Stimulated activated CD8-positive, alpha-beta memory T cell treated with anti-CD3 and anti-CD28 coated beads, Interleukin-15, amount 100 ng/mL, for 24 hours (primary cell): ENCODE data around the gene SMIM36.
A peak's percentile ranks its signal among the peaks of the same experiment; 100 is the strongest.
"Not testable (repeated sequence)": the region's sequence is repeated elsewhere in the genome, so short reads cannot be mapped to it uniquely, and the experiment has no call there.

Source experiments
- DNase-seq: peaks from one replicate; pipeline ENCODE4 v3.0.0-alpha.2; 2020; ENCODE audit warnings: low read depth

The SMIM36 gene

DNA sequence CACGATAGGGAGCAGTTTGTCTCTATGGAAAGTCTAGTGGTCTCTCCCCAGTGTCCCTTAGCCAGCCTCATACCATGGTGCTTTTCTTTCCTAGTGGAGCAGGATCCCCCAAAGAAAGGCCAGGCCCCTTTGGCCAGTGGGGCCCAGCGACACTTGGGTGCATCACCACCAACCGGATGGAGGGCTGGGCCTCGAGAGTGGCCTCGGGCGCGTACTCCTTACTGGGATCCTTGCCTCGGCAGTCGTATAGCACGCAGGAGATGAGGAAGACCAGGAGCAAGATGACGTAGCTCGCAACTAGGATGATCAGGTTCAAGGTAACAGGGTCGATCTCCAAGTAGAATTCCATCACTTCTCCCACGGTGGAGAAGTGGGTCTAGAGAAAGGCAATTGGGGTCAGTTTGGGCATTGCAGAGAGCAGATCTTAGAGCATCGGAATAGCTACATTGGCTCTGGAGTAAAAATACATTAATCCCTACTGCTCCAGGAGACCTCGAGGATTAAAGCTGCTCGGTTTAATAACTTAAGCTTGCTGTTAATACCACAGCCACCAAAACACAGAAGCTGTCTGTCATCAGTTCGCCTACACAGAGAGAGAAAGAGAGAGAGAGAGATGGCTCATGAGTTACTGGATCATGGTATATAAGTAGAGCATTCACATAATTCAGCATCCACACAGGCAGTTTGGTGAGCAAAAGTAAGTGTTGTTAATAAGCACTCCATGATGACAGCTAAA, at the start of gene SMIM36:
Gene SMIM36 (minus strand): TSS at position 467 of the 736 bp plus-strand sequence.
- no peak for DNase-seq

DNA sequence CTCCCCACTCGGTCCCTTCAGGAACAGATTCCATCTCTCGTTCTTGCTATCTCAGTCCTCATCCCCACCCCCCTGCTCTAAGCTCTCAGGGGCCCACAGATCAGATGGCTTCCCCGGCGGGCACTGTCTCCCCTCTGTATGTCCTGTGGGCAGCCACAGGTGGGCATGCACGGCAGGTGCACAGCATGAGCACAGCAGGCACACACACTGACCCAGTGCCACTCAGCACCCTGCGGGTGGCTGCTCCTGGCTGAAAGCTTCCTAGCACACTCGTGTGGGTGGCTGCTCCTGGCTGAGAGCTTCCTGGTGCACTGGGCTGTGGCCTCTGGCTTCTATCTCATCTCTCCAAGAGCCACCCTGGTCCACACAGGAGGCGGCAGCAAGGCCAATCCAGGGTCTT, 44.5 kb upstream of the SMIM36 start:
- no peak for DNase-seq

DNA sequence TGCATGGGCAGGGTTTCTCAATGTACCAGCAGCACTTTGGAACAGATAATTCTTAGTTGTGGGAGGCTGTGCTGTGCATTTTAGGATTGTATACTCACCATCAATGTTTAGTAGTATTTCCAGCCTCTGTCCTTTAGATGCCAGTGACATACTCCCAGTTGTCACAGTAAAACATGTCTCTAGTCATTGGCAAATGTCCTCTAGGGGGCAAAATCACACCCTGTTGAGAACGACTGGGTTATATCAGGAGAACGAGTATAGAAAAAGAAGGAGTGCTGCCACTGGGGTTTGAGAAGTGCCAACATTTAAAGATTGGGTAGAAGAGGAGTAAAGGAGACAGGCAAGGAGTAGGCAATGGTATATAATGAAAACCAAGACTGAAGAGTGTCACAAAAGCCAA, 37.9 kb upstream of the SMIM36 start:
- no peak for DNase-seq

DNA sequence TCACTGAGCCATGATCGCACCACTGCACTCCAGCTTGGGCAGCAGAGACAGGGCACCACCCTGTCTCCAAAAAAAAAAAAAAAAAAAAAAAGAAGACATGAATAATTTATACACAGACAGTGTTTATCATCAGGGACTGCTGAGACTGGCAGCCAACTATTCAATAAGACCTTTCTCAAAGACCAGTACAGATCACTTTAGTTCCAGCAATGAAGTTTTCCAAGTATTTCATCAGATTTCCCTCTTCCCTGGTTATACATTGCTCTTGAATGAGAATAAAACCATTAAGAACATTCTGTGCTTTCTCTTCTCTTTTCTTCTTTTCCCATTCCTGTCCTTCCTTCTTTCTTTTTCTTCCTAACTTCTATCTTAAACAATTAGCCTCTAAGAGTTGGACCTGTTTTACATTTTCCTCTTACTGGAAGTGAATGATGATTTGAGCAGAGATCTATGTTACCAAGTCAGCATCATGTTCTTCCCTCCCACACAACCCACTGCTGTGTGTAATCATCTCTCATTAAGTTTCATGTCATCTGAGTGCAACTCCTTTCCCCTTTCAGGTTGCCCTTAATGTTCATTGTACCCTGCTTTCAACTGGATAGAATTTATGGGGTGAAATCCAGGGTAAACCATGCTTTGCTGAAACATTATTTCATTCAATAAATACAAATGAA, 35.9 kb upstream of the SMIM36 start:
- no peak for DNase-seq

DNA sequence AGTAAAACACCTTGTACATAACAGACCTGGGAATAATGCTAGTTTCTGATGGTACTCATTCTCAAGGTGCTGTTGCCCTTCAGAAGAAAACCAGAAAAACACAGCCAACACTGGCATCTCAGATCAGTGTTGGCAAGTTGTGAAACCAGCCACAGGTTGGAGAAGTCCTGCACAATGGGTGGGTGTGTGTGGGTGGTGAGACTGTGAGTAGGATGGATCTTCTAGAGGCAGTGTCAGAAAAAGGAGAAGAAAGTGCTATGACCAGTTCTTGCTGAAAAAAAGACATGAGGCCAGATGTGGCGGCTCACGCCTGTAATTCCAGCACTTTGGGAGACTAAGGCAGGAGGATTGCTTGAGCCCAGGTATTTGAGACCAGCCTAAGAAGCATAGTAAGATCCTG, 35.2 kb upstream of the SMIM36 start:
- no peak for DNase-seq

DNA sequence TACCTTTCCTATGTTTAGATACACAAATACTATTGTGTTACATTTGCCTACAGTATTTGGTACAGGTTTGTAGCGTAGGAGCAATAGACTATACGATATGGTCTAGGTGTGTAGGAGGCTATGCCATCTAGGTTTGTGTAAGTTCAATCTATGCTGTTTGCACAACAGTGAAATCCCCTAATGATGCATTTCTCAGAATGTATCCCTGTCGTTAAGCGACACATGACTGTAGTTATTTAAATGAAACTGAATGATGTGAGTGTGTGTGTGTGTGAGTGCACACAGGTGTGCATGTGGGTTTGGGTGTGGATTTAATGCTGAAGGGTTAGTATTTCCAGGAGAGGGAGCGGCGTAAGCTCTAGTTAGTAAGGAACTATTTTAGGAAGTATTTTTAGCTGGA, 34.6 kb upstream of the SMIM36 start:
- no peak for DNase-seq

DNA sequence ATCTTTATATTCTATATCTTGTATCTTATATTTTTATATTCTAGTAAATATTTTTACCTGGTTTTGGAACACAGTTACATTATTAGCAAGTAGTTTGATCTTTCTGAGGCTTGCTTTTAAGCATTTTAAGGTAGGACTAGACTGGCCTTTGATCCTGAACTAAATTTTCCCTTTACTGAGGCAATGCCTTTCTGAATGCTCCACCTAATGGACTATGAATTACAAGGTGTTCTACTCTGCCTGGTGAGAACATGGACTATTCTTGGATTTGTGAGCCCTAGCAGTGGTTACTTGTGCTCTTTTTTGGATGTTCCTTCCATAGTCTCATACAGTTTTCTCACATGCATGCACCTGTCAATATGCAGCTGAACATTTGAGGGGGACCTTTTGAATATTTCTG, 32.5 kb upstream of the SMIM36 start:
- no peak for DNase-seq

DNA sequence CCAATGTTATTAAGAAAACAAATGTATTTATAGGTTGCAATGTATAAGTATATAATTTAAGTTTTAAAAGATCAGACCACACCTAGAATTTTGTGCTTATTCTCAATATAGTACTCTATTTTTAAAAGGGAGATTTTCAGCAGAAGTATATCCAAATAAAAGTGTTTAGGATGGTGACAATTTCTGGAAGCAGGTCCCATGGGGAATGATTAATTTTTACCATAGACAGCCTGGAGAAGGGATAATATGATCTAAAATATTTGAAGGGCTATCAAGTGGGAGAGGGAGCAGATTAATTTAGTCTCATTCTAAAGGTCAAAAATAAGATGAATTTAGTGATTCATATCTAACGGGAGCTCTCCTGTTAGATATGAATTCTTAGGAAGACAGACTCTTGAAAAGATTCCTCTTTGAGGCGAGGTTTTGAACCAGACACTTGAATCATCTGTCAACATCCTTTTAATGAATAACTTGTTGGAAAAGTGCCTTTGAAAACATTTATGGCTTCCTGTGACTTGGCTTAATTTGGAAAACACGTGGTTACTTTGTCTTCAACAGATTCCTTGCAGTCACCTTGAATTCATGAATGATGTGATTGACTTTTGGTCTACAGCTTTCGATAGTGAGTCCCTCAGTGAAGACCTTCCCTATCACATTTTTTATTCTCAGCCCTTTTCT, 29.3 kb upstream of the SMIM36 start:
- DNase-seq, result no peak

DNA sequence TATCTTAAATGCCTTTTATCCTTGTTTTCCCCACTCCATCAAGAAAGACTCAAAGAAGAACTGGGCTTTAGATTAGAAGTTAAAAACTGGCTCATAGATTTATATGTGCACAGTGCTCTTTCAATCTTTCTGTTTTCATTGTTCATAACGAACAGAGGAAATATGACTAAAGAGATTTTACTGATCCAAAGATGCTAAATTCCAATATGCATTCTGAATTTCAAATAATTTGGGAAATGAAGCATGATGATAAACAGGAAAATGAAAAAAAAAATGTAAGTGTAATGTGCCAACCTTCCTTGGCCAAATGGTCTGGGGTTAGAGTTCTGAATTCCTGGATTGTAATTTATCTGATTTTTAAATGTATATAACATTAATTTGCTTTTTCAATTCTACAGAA, 25.0 kb upstream of the SMIM36 start:
- DNase-seq, result no peak

DNA sequence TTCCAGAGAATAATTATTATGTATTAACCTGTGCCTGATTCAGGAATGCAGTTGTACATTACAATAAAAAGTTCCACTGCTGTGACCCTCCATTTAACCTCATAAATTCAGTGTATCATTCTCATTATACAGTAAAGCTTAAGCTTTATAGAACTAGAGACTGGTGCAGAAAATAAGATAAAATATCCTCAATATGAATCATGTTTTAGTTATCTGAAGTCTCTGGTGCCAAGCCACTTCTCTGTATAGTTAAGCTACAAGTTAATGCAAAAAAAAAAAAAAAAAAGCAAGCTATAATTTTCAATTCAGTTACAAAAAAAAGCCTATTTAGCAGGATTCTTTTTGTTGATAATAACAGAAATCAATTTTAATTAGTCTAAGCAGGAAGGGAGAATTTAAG, 22.4 kb upstream of the SMIM36 start:
- DNase-seq, result no peak

DNA sequence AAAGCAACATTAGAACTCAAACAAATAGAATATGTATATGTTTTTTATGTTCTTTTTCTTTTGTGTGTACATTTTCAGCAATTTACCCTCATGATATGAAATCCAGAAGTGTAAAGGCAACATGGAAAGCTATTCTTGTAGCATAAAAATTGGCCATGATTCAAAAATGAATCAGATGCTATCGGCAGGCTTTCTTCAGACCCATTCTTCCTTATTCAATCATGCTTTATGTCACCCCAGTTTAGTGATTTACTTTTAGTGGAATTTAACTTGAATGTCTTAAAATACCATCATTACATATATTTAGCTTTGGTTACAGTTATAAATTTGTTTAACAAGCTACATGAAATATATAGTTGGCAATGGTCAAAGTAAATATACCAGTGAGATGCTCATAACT, 21.4 kb upstream of the SMIM36 start:
- DNase-seq, result no peak

DNA sequence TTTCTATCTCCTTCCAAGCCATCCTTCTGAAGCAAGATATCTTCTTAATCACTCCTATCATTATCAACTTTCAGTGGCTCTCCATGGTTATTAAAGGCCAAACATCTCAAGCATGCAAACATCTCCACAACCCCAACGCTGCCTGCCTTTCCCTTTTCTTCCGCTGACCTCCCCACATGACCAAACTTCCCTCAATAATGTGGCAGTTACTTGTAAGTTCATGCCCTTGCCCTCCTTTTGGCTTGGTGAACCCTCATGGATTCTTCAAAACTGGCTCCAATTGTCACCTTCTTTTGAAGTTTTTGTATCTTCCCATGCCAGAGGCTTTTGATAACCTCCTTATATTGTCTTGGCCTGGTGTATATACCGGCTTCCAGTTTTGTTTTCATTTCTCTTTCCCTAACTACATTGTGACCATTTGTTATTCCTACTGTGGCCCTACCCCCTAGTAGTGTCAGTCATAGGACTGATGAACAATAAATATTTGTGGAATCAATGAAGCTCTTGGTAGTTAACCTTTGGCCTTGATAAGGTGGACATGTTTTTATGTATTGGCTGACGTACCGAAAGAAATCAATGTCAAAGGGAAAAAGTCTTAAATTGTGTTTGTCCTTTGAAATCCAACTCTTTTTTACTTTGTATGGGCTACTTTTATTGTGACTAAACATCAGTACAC, 19.9 kb upstream of the SMIM36 start:
- no peak for DNase-seq

DNA sequence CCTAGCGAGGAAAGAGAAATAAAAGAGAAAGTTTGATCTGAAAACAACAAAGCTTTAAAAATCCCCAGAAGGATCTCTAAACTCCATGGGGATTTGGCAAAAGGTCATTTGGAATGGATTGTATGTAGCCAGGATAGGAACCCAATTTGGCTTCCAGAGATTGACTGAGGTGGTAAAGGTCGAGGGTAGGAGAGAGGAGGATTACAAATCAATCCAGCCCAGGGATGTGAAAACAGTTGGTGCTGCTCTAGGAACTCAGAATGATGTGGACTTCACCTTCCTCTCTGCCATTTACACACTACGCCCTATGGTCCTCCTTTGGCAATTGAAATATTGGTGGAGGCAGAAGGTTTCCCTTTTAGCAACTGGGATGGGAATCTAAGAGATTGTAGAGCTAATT, 18.8 kb upstream of the SMIM36 start:
- DNase-seq, result no peak

DNA sequence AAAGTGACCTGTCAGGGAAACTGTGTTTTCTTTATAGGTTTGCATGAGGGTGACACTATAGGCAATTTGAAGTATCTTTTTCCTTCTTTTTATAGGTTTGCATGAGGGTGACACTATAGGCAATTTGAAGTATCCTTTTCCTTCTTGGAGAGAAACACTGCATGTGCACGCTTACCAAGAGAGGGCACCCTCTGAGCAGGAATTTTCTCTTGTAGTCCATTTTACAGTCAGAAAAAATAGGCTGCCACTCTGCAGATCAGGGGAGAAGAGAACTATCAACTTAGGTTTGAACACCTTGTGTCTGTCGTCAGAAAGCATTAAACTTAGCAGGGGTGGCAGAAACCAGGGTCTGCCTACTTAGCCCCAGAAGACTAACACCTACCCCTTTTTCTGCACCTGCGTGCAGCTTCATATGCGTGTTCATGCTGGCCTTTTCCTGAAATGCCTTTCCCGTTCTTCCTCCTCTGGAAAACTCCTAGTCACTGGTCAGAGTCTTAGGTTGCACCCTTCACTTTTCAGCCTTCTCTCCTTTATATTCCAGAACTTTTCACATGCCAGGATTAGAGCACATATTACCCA, 16.4 kb upstream of the SMIM36 start:
- no peak for DNase-seq

DNA sequence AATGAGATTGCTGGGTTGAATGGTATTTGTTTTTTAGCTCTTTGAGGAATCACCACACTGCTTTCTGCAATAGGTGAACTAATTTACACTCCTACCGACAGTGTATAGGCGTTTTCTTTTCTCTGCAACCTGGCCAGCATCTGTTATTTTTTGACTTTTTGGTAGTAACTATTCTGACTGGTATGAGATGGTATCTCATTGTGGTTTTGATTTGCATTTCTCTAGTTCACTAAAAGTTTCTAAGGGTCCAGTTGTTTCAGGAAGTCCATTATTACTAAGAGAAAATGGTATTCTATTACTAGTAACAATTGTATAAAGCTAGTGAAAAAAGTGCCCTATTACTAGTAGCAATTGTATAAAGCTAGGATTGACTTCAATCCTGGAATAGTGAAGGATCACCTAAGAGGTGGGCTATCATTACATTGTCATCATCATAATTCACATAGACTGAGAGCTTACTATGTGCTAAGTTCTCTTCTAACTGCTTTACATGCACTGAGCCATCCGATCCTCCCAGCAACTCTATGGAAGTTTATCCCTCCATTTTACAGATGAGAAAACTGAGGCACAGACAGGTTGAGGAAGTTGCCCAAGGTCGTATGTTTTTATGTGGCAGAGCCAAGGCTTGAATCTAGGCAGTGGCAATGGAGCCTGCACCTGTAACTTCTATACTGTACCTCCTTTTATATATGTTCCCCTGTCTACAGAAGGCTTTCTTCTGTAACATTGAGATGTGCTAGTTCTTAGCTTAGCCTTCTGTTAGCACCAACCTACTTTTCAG, 13.4 kb upstream of the SMIM36 start:
- DNase-seq, result no peak

DNA sequence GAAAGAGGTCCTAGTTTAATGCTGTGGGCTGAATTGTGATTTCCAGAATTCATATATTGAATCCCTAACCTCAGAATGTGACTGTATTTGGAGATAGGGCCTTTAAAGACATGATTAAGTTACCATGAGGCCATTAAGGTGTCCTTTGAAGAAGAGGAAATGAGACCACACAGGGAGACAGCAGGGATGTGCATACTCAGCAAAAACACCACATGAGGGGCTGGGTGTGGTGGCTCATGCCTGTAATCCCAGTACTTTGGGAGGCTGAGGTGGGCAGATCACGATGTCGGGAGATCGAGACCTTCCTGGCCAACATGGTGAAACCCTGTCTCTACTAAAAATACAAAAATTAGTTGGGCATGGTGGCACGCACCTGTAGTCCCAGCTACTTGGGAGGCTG, 11.8 kb upstream of the SMIM36 start:
- not testable (repeated sequence) for DNase-seq

DNA sequence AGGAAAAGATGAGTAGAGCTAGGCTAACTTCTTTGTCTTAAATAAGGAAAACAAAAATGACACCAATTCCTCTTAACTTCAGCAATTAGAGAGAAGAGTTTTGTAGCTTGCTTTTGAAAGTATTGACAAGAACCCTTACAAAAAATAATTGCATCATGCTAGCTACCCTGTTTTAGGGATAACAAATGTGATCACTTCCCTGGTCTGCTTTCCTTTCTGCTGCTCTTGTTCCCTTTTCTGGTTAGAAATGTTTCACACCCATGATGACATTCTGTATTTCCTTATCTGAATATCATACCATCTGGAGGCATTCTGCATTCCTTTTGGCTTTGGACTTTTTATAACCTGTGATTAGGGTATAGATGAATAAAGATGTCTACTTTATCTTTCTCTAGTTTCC, 9.9 kb upstream of the SMIM36 start:
- DNase-seq, result no peak

DNA sequence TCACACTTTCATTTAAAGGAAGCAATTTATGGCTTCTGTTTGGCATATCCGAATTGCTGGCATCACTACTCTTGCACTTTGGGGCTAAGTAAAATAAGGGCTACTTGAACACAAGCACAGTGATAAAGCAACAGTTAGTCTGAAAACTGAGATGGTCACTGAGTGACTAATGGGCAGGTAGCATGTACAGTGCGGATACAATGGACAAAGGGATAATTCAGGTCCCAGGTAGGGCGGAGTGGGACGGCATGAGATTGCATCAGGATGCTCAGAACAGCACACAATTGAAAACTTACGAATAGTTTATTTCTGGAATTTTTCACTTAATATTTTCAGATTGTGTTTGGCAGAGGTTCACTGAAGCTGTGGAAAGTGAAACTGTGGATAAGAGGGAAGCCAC, 9.2 kb upstream of the SMIM36 start:
- DNase-seq, result no peak

DNA sequence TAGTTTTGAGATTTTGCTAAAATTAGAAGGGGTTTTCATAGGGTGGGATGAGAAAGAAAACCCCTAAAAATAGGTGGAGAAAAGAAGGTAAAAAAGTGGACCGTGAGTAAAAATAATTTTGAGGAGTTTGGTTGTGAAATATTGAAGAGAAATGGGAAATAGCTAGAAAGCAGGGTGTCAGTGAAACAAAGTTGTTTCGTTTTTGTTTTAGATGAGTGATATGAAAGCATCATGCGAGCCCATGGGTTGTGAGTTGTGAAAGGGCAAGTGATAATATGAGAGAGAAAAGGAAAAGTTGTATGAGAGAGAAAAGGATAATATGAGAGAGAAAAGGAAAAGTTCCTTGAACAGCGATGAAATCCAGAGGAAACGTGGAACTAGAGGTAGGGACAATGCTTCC, 7.3 kb upstream of the SMIM36 start:
- DNase-seq, result no peak

DNA sequence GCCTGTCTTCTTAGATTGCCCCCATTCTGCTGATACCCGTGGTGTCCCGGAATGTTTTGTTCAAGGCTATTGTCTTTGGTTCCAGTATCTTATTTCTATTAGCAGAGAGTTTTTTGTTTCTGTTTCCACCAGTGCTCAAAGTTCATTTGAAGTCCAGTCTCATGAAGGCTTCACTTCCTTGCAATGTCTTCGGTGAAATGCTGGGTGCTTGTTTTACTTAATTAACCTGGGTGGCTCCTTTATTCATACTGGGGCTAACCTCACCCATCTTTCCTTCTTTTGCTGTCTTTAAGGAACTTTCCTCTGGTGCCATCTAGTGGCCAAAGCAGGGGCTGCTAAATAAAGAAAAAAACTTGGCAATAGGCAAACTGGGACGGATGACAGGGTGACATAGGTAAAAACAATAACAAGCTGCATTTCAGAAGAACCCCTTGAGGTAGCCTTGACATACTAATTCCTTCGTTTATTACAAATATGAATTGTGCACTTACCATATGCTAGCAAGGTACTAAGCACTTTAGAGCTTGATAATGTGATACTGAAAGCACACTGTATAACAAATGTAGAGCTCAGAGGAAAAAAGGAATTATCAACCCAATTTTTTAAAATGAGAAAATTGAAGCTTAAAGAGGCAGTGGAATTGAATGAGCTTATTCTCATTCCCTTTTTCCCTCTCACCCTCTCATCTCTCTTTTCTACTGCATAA, 2.8 kb upstream of the SMIM36 start:
- DNase-seq, result peak; percentile 43

DNA sequence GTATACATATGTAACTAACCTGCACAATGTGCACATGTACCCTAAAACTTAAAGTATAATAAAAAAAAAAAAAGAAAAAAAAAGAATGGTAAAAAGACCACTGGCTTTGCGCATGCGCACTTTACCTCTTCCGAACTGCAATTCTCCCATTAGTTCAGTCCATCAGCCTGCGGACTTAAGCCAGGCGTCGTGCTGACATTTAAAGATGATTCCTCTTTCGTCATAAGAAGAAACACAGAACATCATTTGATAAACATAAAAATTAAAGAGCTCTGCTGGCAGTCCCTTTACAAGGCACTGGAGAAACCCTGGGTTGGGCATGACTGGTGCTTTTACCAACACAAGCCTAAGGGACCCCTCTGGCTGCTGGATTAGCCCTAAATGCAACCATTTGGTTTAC, 3.6 kb downstream of the SMIM36 start:
- DNase-seq, result not testable (repeated sequence)
